ENCODE results near the gene MGRN1.

DNA sequence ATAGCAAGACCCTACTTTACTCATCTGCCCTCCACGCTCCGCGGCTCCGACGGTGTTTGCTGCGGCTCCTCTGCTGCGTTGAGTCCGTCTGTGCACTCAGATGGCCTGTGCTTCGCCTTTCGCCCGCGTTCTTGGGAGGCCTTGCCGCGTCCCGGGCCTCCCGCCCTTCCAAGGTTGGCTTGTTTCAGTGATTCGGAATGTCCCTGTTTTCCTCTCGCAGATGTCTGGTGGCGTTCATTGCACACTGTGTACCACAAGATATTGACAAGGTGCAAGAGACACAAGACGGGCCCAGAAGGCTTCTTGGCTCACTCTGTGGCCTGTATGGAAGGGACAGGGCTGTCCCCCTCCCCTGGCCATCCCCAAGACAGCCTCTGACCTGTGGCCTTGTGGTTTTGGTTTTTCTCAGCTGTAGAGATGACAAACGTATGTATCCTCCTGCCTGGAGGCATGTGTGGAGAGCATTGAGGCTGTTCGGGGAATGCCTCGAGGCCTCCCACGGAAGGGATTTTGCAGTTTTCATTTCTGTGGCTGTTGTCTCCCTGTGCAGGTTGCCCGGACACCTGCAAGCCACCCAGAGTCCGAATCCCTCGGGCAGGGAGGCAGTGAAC, 15.4 kb downstream of the MGRN1 start:
- no peak for TF ChIP-seq POLR2AphosphoS5 (IDR thresholded peaks at IDR 0.05)
- TF ChIP-seq POLR2A (IDR thresholded peaks at IDR 0.05) = no peak
- no peak for TF ChIP-seq CTCF (IDR thresholded peaks at IDR 0.05)
